Measurements from ENCODE around the gene SLC18B1.

SLC18B1 gene

GRCh38 chr6:132750455-132751248, 47.8 kb downstream of the SLC18B1 start:
- TF ChIP-seq CREB5 (CRISPR knock-in tag; IDR thresholded peaks at IDR 0.05; ENCODE audit: low read depth) (no peak), ZNF8 (CRISPR knock-in tag; IDR thresholded peaks at IDR 0.05) (no peak), TSHZ2 (CRISPR knock-in tag; IDR thresholded peaks at IDR 0.05) (no peak), ZFP30 (CRISPR knock-in tag; IDR thresholded peaks at IDR 0.05) (no peak), CSRNP3 (CRISPR knock-in tag; IDR thresholded peaks at IDR 0.05) (no peak), TOX (CRISPR knock-in tag; IDR thresholded peaks at IDR 0.05; ENCODE audit: borderline replicate concordance) (no peak), BACH2 (CRISPR knock-in tag; IDR thresholded peaks at IDR 0.05; ENCODE audit: borderline replicate concordance) (no peak), PPARA (CRISPR knock-in tag; IDR thresholded peaks at IDR 0.05; ENCODE audit: borderline replicate concordance) (no peak), SNAI2 (CRISPR knock-in tag; IDR thresholded peaks at IDR 0.05) (no peak), TCF4 (CRISPR knock-in tag; IDR thresholded peaks at IDR 0.05; ENCODE audit: borderline replicate concordance) (no peak), ESRRG (CRISPR knock-in tag; IDR thresholded peaks at IDR 0.05) (no peak), GLIS3 (CRISPR knock-in tag; IDR thresholded peaks at IDR 0.05) (no peak), ZNF565 (CRISPR knock-in tag; conservative IDR thresholded peaks at IDR 0.05; ENCODE audit: low read depth) (no peak)
- no peak for ATAC-seq

- no peak for TF ChIP-seq RARB (CRISPR knock-in tag; IDR thresholded peaks at IDR 0.05)
- TF ChIP-seq TOX (CRISPR knock-in tag; IDR thresholded peaks at IDR 0.05; ENCODE audit: borderline replicate concordance): no peak
- no peak for TF ChIP-seq ZNF565 (CRISPR knock-in tag; conservative IDR thresholded peaks at IDR 0.05; ENCODE audit: low read depth)
- no peak for TF ChIP-seq POU6F1 (CRISPR knock-in tag; IDR thresholded peaks at IDR 0.05; ENCODE audit: borderline replicate concordance, low read depth)
- TF ChIP-seq ARNTL (CRISPR knock-in tag; IDR thresholded peaks at IDR 0.05; ENCODE audit: borderline replicate concordance, low read depth): no peak
- TF ChIP-seq TSHZ2 (CRISPR knock-in tag; IDR thresholded peaks at IDR 0.05): no peak
- TF ChIP-seq ISL1 (CRISPR knock-in tag; IDR thresholded peaks at IDR 0.05): no peak
- no peak for TF ChIP-seq ZC3H10 (CRISPR knock-in tag; IDR thresholded peaks at IDR 0.05)
- no peak for ATAC-seq
These were observed 49.3 kb downstream of the SLC18B1 start for GRCh38 chr6:132749111-132749510.

GRCh38 chr6:132748446-132748845, 50.0 kb downstream of the SLC18B1 start:
- ATAC-seq: no peak
- TF ChIP-seq CSRNP3 (CRISPR knock-in tag; IDR thresholded peaks at IDR 0.05) (no peak), CSDC2 (CRISPR knock-in tag; IDR thresholded peaks at IDR 0.05) (no peak), TOX (CRISPR knock-in tag; IDR thresholded peaks at IDR 0.05; ENCODE audit: borderline replicate concordance) (no peak), ZC3H10 (CRISPR knock-in tag; IDR thresholded peaks at IDR 0.05) (no peak), BACH2 (CRISPR knock-in tag; IDR thresholded peaks at IDR 0.05; ENCODE audit: borderline replicate concordance) (no peak), OSR1 (CRISPR knock-in tag; IDR thresholded peaks at IDR 0.05) (no peak), PPARA (CRISPR knock-in tag; IDR thresholded peaks at IDR 0.05; ENCODE audit: borderline replicate concordance) (no peak), SNAI2 (CRISPR knock-in tag; IDR thresholded peaks at IDR 0.05) (no peak), POU6F1 (CRISPR knock-in tag; IDR thresholded peaks at IDR 0.05; ENCODE audit: borderline replicate concordance, low read depth) (no peak), TCF4 (CRISPR knock-in tag; IDR thresholded peaks at IDR 0.05; ENCODE audit: borderline replicate concordance) (no peak), ESRRG (CRISPR knock-in tag; IDR thresholded peaks at IDR 0.05) (no peak), ZNF565 (CRISPR knock-in tag; conservative IDR thresholded peaks at IDR 0.05; ENCODE audit: low read depth) (no peak), ISL1 (CRISPR knock-in tag; IDR thresholded peaks at IDR 0.05) (no peak)

All from SK-N-SH treated with all-trans-retinoic acid at 6 μM for 48 hours (cell line).